Natural killer cell (primary cell): ENCODE measurements around the gene SEMA3C. TPM values are rescaled to one million over a fixed set of nuclear protein-coding genes. Genes with fewer than 3 reads are reported as not detected.

Experiments used
- ATAC-seq, 3 donors: fragments of 150-1000 bp in 2 of 3; fragments of 200-7000 bp in 1 of 3; cut with Tn5 transposase; 1 replicate in 1 of 3; 2 replicates in 2 of 3; pipeline ENCODE4 v1.10.0; 2021; ENCODE audit warnings: mild to moderate bottlenecking in 2 of 3, moderate library complexity in 2 of 3
- DNase-seq, 2 donors: peaks; one replicate each; pipeline versions ENCODE4 v3.0.0 to v3.0.0-alpha.2; 2013 to 2021; ENCODE audit warnings: mixed read lengths in 1 of 2
- H3K27ac ChIP-seq: one replicate; pipeline ENCODE4 v1.5.1; 2013; ENCODE audit warnings: mild to moderate bottlenecking, low read length
- H3K27me3 ChIP-seq: one replicate; pipeline ENCODE4 v1.6.1; 2013; ENCODE audit warnings: low read length; ENCODE audit not compliant: control insufficient read depth, insufficient read depth
- H3K36me3 ChIP-seq: one replicate; pipeline ENCODE4 v1.6.1; 2013; ENCODE audit warnings: low read length; ENCODE audit not compliant: control insufficient read depth, insufficient read depth
- H3K4me1 ChIP-seq: one replicate; pipeline ENCODE4 v1.6.1; 2013; ENCODE audit warnings: low read length; ENCODE audit not compliant: control insufficient read depth, insufficient read depth
- H3K4me3 ChIP-seq: one replicate; pipeline ENCODE4 v1.5.1; 2013; ENCODE audit warnings: low read length
- H3K9me3 ChIP-seq: one replicate; pipeline ENCODE4 v1.6.1; 2013; ENCODE audit warnings: low read length; ENCODE audit not compliant: control insufficient read depth, insufficient read depth
- H3K27ac Mint-ChIP-seq, 2 donors: one replicate each; pipeline ENCODE4 v1.8.0; 2022; ENCODE audit warnings: mild to moderate bottlenecking in 2 of 2, mixed read lengths in 2 of 2, moderate library complexity in 1 of 2
- H3K27me3 Mint-ChIP-seq, 2 donors: one replicate each; pipeline ENCODE4 v1.8.0; 2022; ENCODE audit warnings: low read depth in 2 of 2, mixed read lengths in 2 of 2
- H3K36me3 Mint-ChIP-seq: one replicate; pipeline ENCODE4 v1.8.0; 2022; ENCODE audit warnings: mixed read lengths
- H3K4me1 Mint-ChIP-seq, 2 donors: one replicate each; pipeline ENCODE4 v1.8.0; 2022; ENCODE audit warnings: mixed read lengths in 2 of 2
- H3K4me3 Mint-ChIP-seq: one replicate; pipeline ENCODE4 v1.8.0; 2022; ENCODE audit warnings: mild to moderate bottlenecking, moderate library complexity, mixed read lengths
- H3K9me3 Mint-ChIP-seq, 2 donors: one replicate each; pipeline ENCODE4 v1.8.0; 2022; ENCODE audit warnings: mixed read lengths in 2 of 2
- WGBS: methylation state at CpG from one replicate; pipeline ENCODE4 v1.1.7; 2013; ENCODE audit warnings: missing lambda C conversion rate; ENCODE audit not compliant: insufficient coverage; 5-methylcytosine and 5-hydroxymethylcytosine counted together
- intact Hi-C: fragments of 100-400 bp; cut with micrococcal nuclease; formaldehyde crosslinking; loops from one replicate; pipeline ENCODE4 v1.14.2; 2022
- total RNA-seq, 4 donors: library from RNA; stranded (reverse); fragments of 120-200 nt in 1 of 4; gene quantifications; one replicate each; pipeline versions ENCODE4 v1.2.3 to v1.2.4, GENCODE V29; 2013 to 2022
- TF ChIP-seq, protein P1 (sequence below): fragments of 200-600 bp; IDR thresholded peaks from one replicate; pipeline ENCODE4 v1.8.0; 2022; ENCODE audit warnings: antibody characterized with exemption

Gene SEMA3C
- total RNA-seq, 3 donors from 2014 or later (not counting 1 experiment from before 2014, with no cell fraction given) = 0.41 to 12.2 (median 0.94) TPM

DNA sequence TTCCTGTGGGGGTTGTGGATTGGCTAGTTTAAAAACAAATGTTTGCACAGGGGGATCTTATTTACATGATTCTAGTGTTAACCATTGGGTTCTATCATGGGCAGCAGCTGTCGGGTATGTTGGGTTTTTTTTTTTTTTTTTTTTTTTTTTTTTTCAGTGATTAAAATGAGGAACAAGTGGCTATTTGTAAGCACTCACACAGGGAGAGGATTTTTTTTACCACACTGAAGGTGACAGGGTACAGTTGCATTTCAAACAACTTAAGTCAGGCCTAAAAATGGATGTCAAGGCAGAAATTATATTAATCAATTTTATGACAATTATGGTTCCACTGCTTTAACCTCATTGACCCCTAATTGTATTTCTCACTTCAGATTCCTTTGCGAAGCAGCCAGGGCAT is 187.6 kb downstream of the SEMA3C start:
- ATAC-seq = no peak
- H3K9me3 ChIP-seq = no peaks in the 10 kb centered on the region
- Mint-ChIP-seq H3K27me3 (no peaks in the 10 kb centered on the region), H3K9me3 (peaks cover 2 to 13% of the 10 kb centered on the region in 2 donors), H3K36me3 (no peaks in the 10 kb centered on the region), H3K4me1 (no peaks in the 10 kb centered on the region), H3K27ac (no peak overlapping the region), H3K4me3 (no peak overlapping the region)
- intact Hi-C loops = no loop called here
- DNase-seq = no peak
- H3K27ac ChIP-seq = no peak overlapping the region
- no peaks in the 10 kb centered on the region for H3K27me3 ChIP-seq
- H3K4me3 ChIP-seq = no peak overlapping the region
- H3K36me3 ChIP-seq = no peaks in the 10 kb centered on the region
- TF ChIP-seq, protein P1, sequence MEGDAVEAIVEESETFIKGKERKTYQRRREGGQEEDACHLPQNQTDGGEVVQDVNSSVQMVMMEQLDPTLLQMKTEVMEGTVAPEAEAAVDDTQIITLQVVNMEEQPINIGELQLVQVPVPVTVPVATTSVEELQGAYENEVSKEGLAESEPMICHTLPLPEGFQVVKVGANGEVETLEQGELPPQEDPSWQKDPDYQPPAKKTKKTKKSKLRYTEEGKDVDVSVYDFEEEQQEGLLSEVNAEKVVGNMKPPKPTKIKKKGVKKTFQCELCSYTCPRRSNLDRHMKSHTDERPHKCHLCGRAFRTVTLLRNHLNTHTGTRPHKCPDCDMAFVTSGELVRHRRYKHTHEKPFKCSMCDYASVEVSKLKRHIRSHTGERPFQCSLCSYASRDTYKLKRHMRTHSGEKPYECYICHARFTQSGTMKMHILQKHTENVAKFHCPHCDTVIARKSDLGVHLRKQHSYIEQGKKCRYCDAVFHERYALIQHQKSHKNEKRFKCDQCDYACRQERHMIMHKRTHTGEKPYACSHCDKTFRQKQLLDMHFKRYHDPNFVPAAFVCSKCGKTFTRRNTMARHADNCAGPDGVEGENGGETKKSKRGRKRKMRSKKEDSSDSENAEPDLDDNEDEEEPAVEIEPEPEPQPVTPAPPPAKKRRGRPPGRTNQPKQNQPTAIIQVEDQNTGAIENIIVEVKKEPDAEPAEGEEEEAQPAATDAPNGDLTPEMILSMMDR = no peak
- H3K4me1 ChIP-seq = no peaks in the 10 kb centered on the region
- 63% methylated on average over 2 of the region's 2 CpGs for WGBS

DNA sequence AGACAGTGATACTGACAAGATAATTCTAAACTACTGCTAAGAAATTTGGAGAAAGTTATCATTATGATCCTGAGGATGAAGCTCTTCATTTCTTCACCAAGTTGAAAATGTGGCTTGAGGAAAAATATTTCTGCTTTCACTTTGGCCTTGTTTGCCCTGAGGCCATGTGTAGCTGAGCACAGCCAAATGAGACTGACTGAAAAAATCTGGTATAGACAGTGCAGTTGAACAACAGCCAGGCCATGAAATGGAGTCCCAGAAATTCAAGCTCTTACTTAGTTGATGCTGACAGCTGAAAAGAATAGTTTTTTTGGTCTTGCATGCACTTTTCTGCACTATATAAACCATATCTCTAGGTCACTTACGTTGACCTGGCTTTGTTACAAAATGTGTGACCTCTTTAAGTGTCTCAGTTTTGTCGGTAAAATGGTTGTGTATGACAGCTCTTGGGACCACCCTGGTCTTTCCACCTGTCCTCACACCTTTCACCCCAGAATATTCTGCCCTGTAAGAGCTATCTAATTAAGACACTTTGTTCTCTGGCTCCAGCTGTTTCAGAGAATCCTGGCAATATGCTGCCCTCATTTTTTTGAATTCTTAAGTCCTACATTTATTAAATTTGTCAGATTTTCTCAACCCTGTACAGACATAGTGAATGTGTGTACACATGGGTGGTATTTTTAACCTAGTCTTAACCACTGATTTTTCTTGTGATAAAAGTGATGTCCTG is 189.1 kb downstream of the SEMA3C start:
- intact Hi-C loops = no loop called here
- DNase-seq (no peak), ATAC-seq (no peak)
- H3K4me1 Mint-ChIP-seq = no peaks in the 10 kb centered on the region
- Histone ChIP-seq H3K36me3 (no peaks in the 10 kb centered on the region), H3K4me1 (no peaks in the 10 kb centered on the region), H3K27ac (no peak overlapping the region), H3K27me3 (no peaks in the 10 kb centered on the region), H3K9me3 (no peaks in the 10 kb centered on the region), H3K4me3 (no peak overlapping the region)
- H3K27me3 Mint-ChIP-seq = no peaks in the 10 kb centered on the region
- no peaks in the 10 kb centered on the region for H3K36me3 Mint-ChIP-seq
- WGBS = 87% methylated on average over 2 of the region's 2 CpGs
- no peak overlapping the region for H3K4me3 Mint-ChIP-seq
- peaks cover 2 to 9% of the 10 kb centered on the region in 2 donors for H3K9me3 Mint-ChIP-seq
- no peak overlapping the region for H3K27ac Mint-ChIP-seq
- TF ChIP-seq, protein P1 = no peak

DNA sequence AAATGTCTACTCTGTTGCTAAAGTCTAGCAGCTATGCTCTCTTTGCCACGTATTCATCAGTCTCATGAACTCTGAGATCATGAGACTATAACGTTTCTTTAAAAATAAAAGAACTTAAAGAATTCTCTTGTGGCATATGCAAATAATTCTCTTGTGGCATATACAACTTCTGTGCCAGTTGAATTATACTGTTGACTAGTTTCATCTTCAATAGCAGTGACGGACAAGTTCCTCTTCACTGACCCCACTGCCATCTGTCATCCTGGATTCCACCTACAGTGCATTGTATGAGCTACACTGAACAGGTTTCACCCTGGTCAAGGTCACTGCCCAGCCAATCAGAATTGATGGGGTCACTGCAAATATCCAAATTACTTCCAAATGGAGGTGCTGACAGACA is 192.2 kb downstream of the SEMA3C start:
- H3K9me3 ChIP-seq = no peaks in the 10 kb centered on the region
- ATAC-seq (no peak), DNase-seq (no peak)
- Mint-ChIP-seq H3K9me3 (peaks cover 4 to 5% of the 10 kb centered on the region in 2 donors), H3K4me3 (no peak overlapping the region), H3K27ac (no peak overlapping the region), H3K36me3 (no peaks in the 10 kb centered on the region), H3K4me1 (no peaks in the 10 kb centered on the region), H3K27me3 (no peaks in the 10 kb centered on the region)
- no peaks in the 10 kb centered on the region for H3K36me3 ChIP-seq
- intact Hi-C loops = no loop called here
- no peak overlapping the region for H3K27ac ChIP-seq
- no peaks in the 10 kb centered on the region for H3K27me3 ChIP-seq
- WGBS = 56% methylated on average over 3 of the region's 3 CpGs
- no peaks in the 10 kb centered on the region for H3K4me1 ChIP-seq
- TF ChIP-seq, protein P1 = no peak
- no peak overlapping the region for H3K4me3 ChIP-seq

GRCh38 chr7:80725181-80725611 is 193.7 kb downstream of the SEMA3C start:
- intact Hi-C loops = no loop called here

More at GRCh38 chr7:80725181-80725611, 193.7 kb downstream of the SEMA3C start:
- H3K27ac Mint-ChIP-seq = no peak overlapping the region
- H3K4me3 Mint-ChIP-seq = no peak overlapping the region
- H3K36me3 Mint-ChIP-seq = no peaks in the 10 kb centered on the region
- Histone ChIP-seq H3K27me3 (no peaks in the 10 kb centered on the region), H3K4me3 (no peak overlapping the region), H3K4me1 (no peaks in the 10 kb centered on the region), H3K36me3 (no peaks in the 10 kb centered on the region), H3K9me3 (no peaks in the 10 kb centered on the region), H3K27ac (no peak overlapping the region)
- peaks cover 0 to 2% of the 10 kb centered on the region in 2 donors for H3K9me3 Mint-ChIP-seq
- WGBS = 75% methylated on average over 4 of the region's 4 CpGs
- TF ChIP-seq, protein P1 = no peak
- no peaks in the 10 kb centered on the region for H3K27me3 Mint-ChIP-seq
- ATAC-seq (no peak), DNase-seq (no peak)
- H3K4me1 Mint-ChIP-seq = no peaks in the 10 kb centered on the region
